NB4 (cell line): Measurements from ENCODE around the gene PSMB1.

ENCODE experiments used
- POLR2A ChIP-seq: IDR thresholded peaks from 2 replicates; pipeline ENCODE4 v1.6.1; 2011; ENCODE audit warnings: mild to moderate bottlenecking; ENCODE audit not compliant: insufficient read length; ENCODE audit errors: extremely low read depth
- TF ChIP-seq, protein P1 (sequence below): IDR thresholded peaks from one replicate; pipeline ENCODE4 v1.5.1; 2012; ENCODE audit warnings: low read depth, low read length

DNA sequence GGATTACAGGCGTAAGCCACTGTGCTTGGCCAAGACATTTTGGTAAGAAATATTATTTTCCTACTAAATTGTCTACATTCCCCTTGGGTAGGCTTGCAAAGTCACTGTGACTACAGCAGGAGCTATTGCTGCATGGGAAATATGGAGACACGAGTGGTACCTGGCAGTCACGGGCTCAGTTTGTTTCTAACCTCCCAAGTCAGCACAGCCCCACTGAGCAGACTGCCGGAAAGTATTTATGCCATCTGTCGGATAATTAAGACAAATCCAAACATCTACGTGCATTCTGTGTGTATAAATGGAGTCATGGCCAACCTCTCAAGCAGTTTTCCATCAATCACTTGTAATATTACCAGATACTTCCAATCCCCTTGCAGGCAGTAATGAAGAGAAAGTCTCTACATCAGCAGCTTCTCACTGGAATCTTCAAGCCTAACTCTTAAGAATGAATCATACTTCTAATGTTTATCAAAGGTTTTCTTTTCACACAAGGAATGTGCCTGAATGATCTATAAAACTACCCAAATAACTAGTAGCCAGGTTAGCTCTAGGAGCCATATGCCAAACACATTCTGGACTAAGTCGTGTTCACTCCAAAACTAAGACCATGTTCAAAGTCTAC is 20.1 kb downstream of the PSMB1 start:
- TF ChIP-seq, protein P1, sequence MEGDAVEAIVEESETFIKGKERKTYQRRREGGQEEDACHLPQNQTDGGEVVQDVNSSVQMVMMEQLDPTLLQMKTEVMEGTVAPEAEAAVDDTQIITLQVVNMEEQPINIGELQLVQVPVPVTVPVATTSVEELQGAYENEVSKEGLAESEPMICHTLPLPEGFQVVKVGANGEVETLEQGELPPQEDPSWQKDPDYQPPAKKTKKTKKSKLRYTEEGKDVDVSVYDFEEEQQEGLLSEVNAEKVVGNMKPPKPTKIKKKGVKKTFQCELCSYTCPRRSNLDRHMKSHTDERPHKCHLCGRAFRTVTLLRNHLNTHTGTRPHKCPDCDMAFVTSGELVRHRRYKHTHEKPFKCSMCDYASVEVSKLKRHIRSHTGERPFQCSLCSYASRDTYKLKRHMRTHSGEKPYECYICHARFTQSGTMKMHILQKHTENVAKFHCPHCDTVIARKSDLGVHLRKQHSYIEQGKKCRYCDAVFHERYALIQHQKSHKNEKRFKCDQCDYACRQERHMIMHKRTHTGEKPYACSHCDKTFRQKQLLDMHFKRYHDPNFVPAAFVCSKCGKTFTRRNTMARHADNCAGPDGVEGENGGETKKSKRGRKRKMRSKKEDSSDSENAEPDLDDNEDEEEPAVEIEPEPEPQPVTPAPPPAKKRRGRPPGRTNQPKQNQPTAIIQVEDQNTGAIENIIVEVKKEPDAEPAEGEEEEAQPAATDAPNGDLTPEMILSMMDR, result no peak
- no peak for TF ChIP-seq POLR2A
